Measurements from ENCODE around the gene ZNF697. TPM values are rescaled to one million over a fixed set of nuclear protein-coding genes. Genes with fewer than 3 reads are reported as not detected.
A peak's percentile ranks its signal among the peaks of the same experiment; 100 is the strongest.
"Not testable (repeated sequence)": the region's sequence is repeated elsewhere in the genome, so short reads cannot be mapped to it uniquely, and the experiment has no call there.

The ZNF697 gene
- total RNA-seq, 1 experiment from 2014 or later = 1.3 TPM

- not testable (repeated sequence) for DNase-seq (ENCODE audit: low spot score)
Measured at GRCh38 chr1:119603241-119603640, 44.8 kb downstream of the ZNF697 start.

- not testable (repeated sequence) for DNase-seq (ENCODE audit: low spot score)
Measured at GRCh38 chr1:119602789-119603188, 45.3 kb downstream of the ZNF697 start.

GRCh38 chr1:119602169-119602568 is 45.9 kb downstream of the ZNF697 start:
- no peak for DNase-seq (ENCODE audit: low spot score)

DNA sequence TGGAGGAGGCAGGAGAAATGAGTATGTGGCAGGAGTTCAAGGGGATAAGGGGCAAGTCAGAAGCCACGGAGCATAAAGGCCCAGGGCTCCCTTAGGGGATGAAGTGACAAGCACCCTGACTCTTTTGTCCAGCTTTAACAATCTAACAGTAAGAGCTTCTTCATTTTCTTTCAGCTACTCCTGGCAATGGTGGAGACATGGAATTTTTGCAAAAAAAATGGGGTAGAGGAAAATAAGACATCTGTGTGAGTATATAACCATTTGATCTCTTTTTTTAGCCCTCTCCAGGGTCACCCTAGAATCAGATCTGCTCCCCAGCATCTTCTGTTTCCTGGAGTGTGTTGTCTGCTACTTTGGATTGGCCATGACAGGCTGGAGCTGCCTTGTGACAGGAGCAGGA is 47.1 kb downstream of the ZNF697 start:
- no peak for DNase-seq (ENCODE audit: low spot score)

DNA sequence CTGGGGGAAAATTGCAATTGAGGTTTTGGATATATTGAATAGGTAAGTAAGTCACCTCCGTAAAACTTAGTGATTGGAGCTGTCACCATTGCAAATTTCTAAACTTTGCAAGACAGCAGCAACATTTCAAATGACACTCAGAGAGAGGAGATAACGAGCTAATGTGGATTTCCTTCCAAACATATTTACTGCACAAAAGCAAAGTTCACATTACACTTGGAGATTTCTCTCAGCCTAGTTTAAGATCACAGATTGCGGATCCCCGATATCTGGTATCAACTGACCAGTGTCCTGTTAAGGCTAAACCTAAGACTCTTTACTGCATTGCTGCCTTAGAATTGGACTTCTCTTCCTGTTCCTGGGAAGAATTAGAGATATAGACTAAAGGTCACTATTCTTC is 47.5 kb downstream of the ZNF697 start:
- DNase-seq (ENCODE audit: low spot score) = no peak

DNA sequence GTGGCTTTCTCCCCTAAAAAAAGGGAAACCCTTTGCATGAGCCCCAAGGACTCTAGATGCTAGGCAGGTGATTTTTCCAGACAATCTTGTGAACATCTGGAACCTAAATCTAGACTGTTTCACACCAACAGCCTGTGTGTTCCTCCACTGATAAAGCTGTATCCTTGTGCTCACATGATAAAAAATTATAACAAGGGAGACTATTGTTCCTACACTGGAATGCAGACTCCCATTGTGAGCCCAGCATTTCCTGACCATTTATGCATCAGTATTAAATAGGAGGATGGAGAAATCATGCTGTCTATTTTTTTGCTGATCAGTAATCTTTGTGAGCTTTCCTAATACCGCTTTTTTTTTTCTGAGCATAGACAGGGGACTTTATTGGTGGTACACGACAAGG is 52.5 kb downstream of the ZNF697 start:
- no peak for DNase-seq (ENCODE audit: low spot score)

- no peak for DNase-seq (ENCODE audit: low spot score)
Measured at GRCh38 chr1:119595168-119595567, 52.9 kb downstream of the ZNF697 start.

GRCh38 chr1:119594376-119594775 is 53.7 kb downstream of the ZNF697 start:
- no peak for DNase-seq (ENCODE audit: low spot score)

DNA sequence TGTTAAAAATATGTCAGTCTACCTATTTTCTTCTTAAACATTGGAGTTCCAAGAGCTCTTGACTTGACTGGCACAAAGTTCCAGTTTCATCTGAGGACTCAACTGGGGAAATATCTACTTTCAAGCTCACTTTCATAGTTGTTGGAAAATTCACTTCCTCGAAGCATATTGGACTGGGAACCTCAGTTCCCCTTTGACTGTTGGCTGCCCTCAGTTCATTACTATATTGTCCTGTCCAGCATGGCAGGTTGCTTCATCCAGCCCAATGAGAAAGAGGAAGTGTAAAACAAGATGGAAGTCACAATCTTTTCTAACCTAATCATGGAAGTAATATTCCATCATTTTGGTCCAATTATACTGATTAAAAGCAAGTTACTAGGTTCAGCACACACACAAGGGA is 54.3 kb downstream of the ZNF697 start:
- DNase-seq (ENCODE audit: low spot score) = no peak

GRCh38 chr1:119590393-119590792 is 57.7 kb downstream of the ZNF697 start:
- no peak for DNase-seq (ENCODE audit: low spot score)

- no peak for DNase-seq (ENCODE audit: low spot score)
Measured at GRCh38 chr1:119588621-119589020, 59.4 kb downstream of the ZNF697 start.

DNA sequence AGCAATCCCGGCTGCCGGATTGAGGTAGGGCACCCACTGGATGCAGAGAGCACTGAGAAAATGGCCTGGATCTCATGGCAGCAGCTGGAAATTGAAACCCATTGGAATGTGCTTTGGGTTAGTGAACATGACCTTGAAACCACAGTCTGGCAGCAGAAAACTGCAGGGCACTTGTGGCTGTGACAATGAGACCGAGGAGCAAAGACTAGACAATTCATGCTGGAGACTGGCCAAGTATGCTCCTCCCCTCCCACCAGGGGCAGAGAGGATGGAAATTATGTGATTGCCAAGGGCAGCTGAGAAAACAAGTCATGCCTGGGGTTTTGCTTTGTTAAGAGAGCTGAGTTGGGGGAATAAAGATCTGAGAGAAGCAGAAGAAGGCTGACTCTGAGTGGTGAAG is 60.7 kb downstream of the ZNF697 start:
- no peak for DNase-seq (ENCODE audit: low spot score)

DNA sequence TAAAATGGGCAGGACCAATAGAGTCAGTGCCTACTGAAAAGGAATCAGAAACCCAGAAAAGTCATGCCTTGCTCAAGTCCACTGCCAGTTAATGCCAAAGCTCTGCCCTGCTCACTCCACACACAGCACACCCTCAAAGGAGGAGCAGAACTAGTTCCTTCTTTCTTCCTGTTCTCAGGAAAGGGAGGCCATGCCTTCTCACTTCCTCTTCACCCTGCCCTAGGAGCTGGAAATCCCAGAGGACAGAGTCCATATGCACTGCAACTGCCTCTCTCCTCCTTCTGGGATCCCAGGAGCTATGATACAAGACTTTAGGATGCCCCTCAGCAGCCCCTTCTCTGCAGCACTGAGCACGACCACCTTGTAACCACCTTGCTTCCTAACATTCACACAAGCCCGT is 62.3 kb downstream of the ZNF697 start:
- DNase-seq (ENCODE audit: low spot score) = not testable (repeated sequence)

DNA sequence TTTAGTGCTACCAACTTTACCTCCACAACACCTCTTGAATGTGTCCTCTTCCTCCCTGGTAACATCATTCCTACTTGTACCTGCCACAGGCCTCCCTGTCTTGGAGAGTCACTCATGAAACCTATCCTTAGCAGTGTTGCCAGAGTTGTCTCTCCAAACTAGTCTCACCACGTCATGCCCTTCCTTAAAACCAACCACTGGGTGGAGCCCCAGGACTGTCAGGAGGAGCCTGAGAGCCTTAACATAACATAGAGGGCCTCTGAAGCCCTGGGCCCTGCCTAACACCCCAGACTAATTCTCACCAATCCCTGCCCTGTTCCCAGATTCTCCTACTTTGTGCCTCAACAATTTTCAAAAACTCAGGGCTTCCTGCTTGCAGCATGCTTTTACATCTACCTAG is 65.3 kb downstream of the ZNF697 start:
- DNase-seq (ENCODE audit: low spot score) = peak; percentile 70

- not testable (repeated sequence) for DNase-seq (ENCODE audit: low spot score)
Measured at GRCh38 chr1:119581076-119581475, 67.0 kb downstream of the ZNF697 start.

DNA sequence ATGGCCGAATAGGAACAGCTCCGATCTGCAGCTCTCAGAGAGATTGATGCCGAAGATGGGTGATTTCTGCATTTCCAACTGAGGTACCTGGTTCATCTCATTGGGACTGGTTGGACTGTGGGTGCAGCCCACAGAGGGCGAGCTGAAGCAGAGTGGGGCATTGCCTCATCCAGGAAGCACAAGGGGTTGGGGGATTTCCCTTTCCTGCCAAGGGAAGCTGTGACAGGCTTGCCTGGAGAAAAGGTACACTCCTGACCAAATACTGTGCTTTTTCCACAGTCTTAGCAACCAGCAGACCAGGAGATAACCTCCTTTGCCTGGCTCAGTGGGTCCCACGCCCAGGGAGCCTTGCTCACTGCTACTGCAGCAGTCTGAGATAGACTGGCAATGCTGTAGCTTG is 74.2 kb downstream of the ZNF697 start:
- no peak for DNase-seq (ENCODE audit: low spot score)

GRCh38 chr1:119569930-119570622 is 78.0 kb downstream of the ZNF697 start:
- not testable (repeated sequence) for DNase-seq (ENCODE audit: low spot score)

Other genes starting within 250 kb of the ZNF697 start
- not detected in 2 replicates for gene HSD3B2, start 233.1 kb downstream of the ZNF697 start, total RNA-seq (2014; rRNA removed; shearing (Covaris generic))
- gene HSD3B1, start 141.1 kb downstream of the ZNF697 start, total RNA-seq (2014; rRNA removed; shearing (Covaris generic)) = 1.3 TPM in 1 of 2 replicates, not detected in the other
- gene PHGDH, start 63.7 kb upstream of the ZNF697 start, total RNA-seq (2014; rRNA removed; shearing (Covaris generic)) = 59.1 and 60.3 TPM in 2 replicates
- 4.1 and 10.2 TPM in 2 replicates for gene HMGCS2, start 120.6 kb upstream of the ZNF697 start, total RNA-seq (2014; rRNA removed; shearing (Covaris generic))
- 12.4 and 12.8 TPM in 2 replicates for gene REG4, start 163.2 kb upstream of the ZNF697 start, total RNA-seq (2014; rRNA removed; shearing (Covaris generic))
- not detected in 2 replicates for gene ADAM30, start 248.2 kb upstream of the ZNF697 start, total RNA-seq (2014; rRNA removed; shearing (Covaris generic))

All from HT-29 (cell line).